ENCODE results near the gene HYOU1.
A peak's percentile ranks its signal among the peaks of the same experiment; 100 is the strongest.
"Not testable (repeated sequence)": the region's sequence is repeated elsewhere in the genome, so short reads cannot be mapped to it uniquely, and the experiment has no call there.

HYOU1 gene

DNA sequence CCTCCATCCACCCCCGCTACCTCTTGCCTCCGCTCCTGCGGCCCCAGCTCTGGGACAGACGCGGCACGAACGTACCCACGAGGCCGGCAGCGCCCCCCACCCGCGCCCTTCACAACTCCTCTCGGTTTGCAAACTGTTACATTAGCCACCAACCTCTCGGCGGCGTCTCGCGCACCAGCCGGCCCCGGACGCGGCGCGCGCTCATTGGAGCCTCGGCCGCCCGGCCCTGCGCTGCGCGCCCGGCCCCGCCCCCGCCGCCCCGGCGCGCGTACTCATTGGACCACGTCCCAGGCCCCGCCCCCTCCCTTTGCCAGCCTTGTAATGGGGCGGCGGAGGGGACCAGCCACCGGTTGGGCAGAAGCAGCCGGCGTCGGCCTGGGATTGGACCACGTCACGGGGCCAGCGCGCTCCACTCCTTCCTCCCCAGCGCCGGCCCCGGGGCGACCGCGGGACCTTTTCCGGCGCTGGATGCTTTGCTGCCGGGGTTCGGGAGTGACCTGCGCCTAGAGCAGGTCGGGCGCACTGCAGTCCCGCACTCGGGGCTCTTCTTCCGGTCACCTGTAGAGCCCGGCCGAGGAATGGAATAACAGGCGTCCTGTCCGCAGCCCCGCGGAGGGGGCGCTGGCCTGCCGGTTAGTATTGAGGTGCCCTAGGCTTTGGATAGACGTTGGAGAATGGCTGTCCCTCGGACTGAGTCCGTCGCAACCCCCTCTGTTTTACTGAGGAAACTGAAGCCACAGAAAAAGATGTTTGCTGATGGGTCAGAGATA, at the start of gene HYOU1:
Gene HYOU1 (minus strand): TSS at position 206 of the 770 bp plus-strand sequence. CDS start 1,045 bp downstream, outside the sequence.
- Histone ChIP-seq H3K36me3 (peaks cover 22% of the 10 kb centered on the region), H3K9me3 (no peaks in the 10 kb centered on the region), H3K27ac (peak within 1 kb of the TSS; percentile 91), H3K27me3 (no peaks in the 10 kb centered on the region), H3K4me1 (ENCODE audit: control insufficient read depth in 1 of 2, insufficient read depth in 1 of 2, low read depth in 1 of 2, low read length in 1 of 2) (peaks cover 20% of the 10 kb centered on the region in 2 experiments), H3K4me3 (ENCODE audit: low read depth in 1 of 2, low read length in 1 of 2) (peak within 1 kb of the TSS; percentile 74 to 98)
- TF ChIP-seq, protein P1, sequence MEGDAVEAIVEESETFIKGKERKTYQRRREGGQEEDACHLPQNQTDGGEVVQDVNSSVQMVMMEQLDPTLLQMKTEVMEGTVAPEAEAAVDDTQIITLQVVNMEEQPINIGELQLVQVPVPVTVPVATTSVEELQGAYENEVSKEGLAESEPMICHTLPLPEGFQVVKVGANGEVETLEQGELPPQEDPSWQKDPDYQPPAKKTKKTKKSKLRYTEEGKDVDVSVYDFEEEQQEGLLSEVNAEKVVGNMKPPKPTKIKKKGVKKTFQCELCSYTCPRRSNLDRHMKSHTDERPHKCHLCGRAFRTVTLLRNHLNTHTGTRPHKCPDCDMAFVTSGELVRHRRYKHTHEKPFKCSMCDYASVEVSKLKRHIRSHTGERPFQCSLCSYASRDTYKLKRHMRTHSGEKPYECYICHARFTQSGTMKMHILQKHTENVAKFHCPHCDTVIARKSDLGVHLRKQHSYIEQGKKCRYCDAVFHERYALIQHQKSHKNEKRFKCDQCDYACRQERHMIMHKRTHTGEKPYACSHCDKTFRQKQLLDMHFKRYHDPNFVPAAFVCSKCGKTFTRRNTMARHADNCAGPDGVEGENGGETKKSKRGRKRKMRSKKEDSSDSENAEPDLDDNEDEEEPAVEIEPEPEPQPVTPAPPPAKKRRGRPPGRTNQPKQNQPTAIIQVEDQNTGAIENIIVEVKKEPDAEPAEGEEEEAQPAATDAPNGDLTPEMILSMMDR (IDR thresholded peaks at IDR 0.05): peak; percentile 68

DNA sequence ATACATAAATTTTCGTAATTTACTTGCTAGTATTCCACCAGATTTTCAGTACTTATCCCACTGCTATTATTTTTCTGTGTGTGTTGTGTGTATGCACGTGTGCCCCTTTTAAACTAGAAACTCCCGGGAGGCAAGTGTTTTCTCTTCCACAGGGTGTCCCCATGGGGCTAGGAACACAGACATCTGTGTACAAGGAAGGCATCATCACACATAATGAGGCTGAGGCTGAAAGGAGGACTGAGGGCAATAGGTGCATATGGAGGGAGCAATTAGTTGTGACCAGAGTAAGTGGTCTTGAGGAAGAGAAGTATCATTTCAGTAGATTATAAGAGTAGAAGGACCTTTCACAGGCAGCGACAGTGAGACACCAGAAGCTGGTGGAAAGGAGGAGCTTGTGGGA, 46.8 kb upstream of the HYOU1 start:
- Histone ChIP-seq H3K27ac (no peak overlapping the region), H3K27me3 (no peaks in the 10 kb centered on the region), H3K4me1 (ENCODE audit: control insufficient read depth in 1 of 2, insufficient read depth in 1 of 2, low read depth in 1 of 2, low read length in 1 of 2) (peaks cover 56 to 59% of the 10 kb centered on the region in 2 experiments), H3K4me3 (ENCODE audit: low read depth in 1 of 2, low read length in 1 of 2) (no peak overlapping the region), H3K9me3 (no peaks in the 10 kb centered on the region), H3K36me3 (no peaks in the 10 kb centered on the region)
- TF ChIP-seq, protein P1 (IDR thresholded peaks at IDR 0.05): no peak

- peaks cover 51 to 53% of the 10 kb centered on the region in 2 experiments for H3K4me1 ChIP-seq (ENCODE audit: control insufficient read depth in 1 of 2, insufficient read depth in 1 of 2, low read depth in 1 of 2, low read length in 1 of 2)
- not testable (repeated sequence) for H3K9me3 ChIP-seq; H3K36me3 ChIP-seq; H3K27me3 ChIP-seq; H3K4me3 ChIP-seq (ENCODE audit: low read depth in 1 of 2, low read length in 1 of 2)
- H3K27ac ChIP-seq: peak overlapping the region; percentile 9
Observed at GRCh38 chr11:119103161-119103664, 46.2 kb upstream of the HYOU1 start.

DNA sequence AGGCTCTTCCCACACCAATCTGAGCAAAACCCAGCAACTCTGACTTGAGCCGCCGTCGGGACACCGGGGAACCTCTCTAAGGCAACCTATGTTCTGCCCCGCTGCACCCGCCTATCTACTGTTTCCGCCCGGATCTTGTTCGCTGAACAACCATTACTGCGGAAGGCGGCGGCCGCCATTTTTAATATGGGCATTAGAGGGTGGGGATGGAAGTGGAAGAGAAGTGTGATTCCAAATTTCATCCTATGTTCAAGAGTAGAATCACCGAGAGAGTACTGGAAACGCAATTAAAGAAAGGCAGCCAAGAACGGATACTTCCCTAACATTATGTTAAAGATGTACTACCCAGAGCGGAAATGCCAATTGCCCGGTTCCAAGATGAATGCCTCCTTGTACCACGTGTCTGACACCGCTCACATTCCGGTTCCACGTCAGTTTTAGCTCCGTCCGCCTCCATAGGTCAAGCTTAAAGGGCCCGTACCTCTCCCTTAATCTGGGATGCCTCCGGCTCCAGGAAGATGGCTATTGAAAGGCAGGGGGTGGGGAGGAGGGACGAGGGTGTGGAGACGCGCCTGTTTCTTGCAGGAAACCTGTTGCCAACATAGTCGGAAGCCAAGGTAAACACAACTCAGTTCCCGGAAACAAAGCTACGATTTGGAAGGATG, 44.9 kb upstream of the HYOU1 start, which contains the start of gene DPAGT1:
Gene DPAGT1 (minus strand): TSS at position 95 of the 665 bp plus-strand sequence. CDS start 198 bp downstream, outside the sequence.
- peaks cover 43 to 45% of the 10 kb centered on the region in 2 experiments for H3K4me1 ChIP-seq (ENCODE audit: control insufficient read depth in 1 of 2, insufficient read depth in 1 of 2, low read depth in 1 of 2, low read length in 1 of 2)
- H3K36me3 ChIP-seq: no peaks in the 10 kb centered on the region
- H3K9me3 ChIP-seq: no peaks in the 10 kb centered on the region
- TF ChIP-seq, protein P1 (IDR thresholded peaks at IDR 0.05): peak; percentile 22
- H3K27ac ChIP-seq: peak within 1 kb of the TSS; percentile 81
- H3K27me3 ChIP-seq: no peaks in the 10 kb centered on the region
- peak within 1 kb of the TSS; percentile 77 to 79 for H3K4me3 ChIP-seq (ENCODE audit: low read depth in 1 of 2, low read length in 1 of 2)

- TF ChIP-seq, protein P1 (IDR thresholded peaks at IDR 0.05): peak; percentile 43
- Histone ChIP-seq H3K4me1 (ENCODE audit: control insufficient read depth in 1 of 2, insufficient read depth in 1 of 2, low read depth in 1 of 2, low read length in 1 of 2) (peaks cover 36 to 39% of the 10 kb centered on the region in 2 experiments), H3K4me3 (ENCODE audit: low read depth in 1 of 2, low read length in 1 of 2) (peak overlapping the region; percentile 77 to 79), H3K9me3 (no peaks in the 10 kb centered on the region), H3K27ac (peak overlapping the region; percentile 81), H3K36me3 (no peaks in the 10 kb centered on the region), H3K27me3 (no peaks in the 10 kb centered on the region)
Observed at GRCh38 chr11:119100994-119101758, 44.2 kb upstream of the HYOU1 start.
